Muscle of arm (tissue), 14 donors: ENCODE measurements around the gene IQCF6. TPM values are rescaled to one million over a fixed set of nuclear protein-coding genes. Genes with fewer than 3 reads are reported as not detected.
"Not testable (repeated sequence)": the region's sequence is repeated elsewhere in the genome, so short reads cannot be mapped to it uniquely, and the experiment has no call there.

Experiments used
- DNase-seq: peaks from one replicate; pipeline ENCODE4 v3.0.0-alpha.2; 2013
- long read RNA-seq, 11 donors: transcript quantifications; one replicate each; lab custom pipeline, GENCODE V29; 2026
- polyA plus RNA-seq, 12 donors: library from polyadenylated mRNA; unstranded; fragments of 120-200 nt; gene quantifications; one replicate each; pipeline ENCODE4 v1.2.1, GENCODE V29; 2013; ENCODE audit not compliant: insufficient read length in 12 of 12

The IQCF6 gene
- not detected for polyA plus RNA-seq
- long read RNA-seq, donor 1 = 0 reads
- long read RNA-seq, donor 2 = 0 reads
- long read RNA-seq, donor 3 = 0 reads
- long read RNA-seq, donor 4 = 0 reads
- long read RNA-seq, donor 5 = 0 reads
- long read RNA-seq, donor 6 = 0 reads
- long read RNA-seq, donor 7 = 0 reads
- long read RNA-seq, donor 8 = 0 reads
- long read RNA-seq, donor 9 = 0 reads
- long read RNA-seq, donor 10 = 0 reads
- long read RNA-seq, donor 11 = 0 reads

- no peak for DNase-seq
These were observed at the start of gene IQCF6 for GRCh38 chr3:51779137-51779536. TSS of gene IQCF6 (minus strand) at chr3:51779237. CDS start at chr3:51779224, 13 bp downstream.

GRCh38 chr3:51828297-51828696, 49.3 kb upstream of the IQCF6 start:
- DNase-seq = no peak

- DNase-seq = no peak
These were observed 40.8 kb upstream of the IQCF6 start for GRCh38 chr3:51819709-51820406.

GRCh38 chr3:51819151-51819550, 40.1 kb upstream of the IQCF6 start:
- no peak for DNase-seq

- DNase-seq = no peak
These were observed 38.3 kb upstream of the IQCF6 start for GRCh38 chr3:51817375-51817774.

- DNase-seq = no peak
These were observed 37.7 kb upstream of the IQCF6 start for GRCh38 chr3:51816723-51817122.

- DNase-seq = no peak
These were observed 36.6 kb upstream of the IQCF6 start for GRCh38 chr3:51815614-51816013.

- no peak for DNase-seq
These were observed 35.0 kb upstream of the IQCF6 start for GRCh38 chr3:51814034-51814433.

GRCh38 chr3:51813539-51813938, 34.5 kb upstream of the IQCF6 start:
- DNase-seq = peak; percentile 7

GRCh38 chr3:51808934-51809333, 29.9 kb upstream of the IQCF6 start:
- DNase-seq = no peak

GRCh38 chr3:51802106-51802703, 23.2 kb upstream of the IQCF6 start:
- no peak for DNase-seq

- DNase-seq = no peak
These were observed 21.7 kb upstream of the IQCF6 start for GRCh38 chr3:51800750-51801125.

- peak; percentile 66 for DNase-seq
These were observed 21.1 kb upstream of the IQCF6 start for GRCh38 chr3:51799879-51800749.

GRCh38 chr3:51798411-51798963, 19.4 kb upstream of the IQCF6 start:
- no peak for DNase-seq

GRCh38 chr3:51796854-51797253, 17.8 kb upstream of the IQCF6 start:
- no peak for DNase-seq

GRCh38 chr3:51794206-51794605, 15.2 kb upstream of the IQCF6 start:
- no peak for DNase-seq

- DNase-seq = no peak
These were observed 13.2 kb upstream of the IQCF6 start for GRCh38 chr3:51792206-51792605.

GRCh38 chr3:51789437-51789836, 10.4 kb upstream of the IQCF6 start:
- no peak for DNase-seq

- not testable (repeated sequence) for DNase-seq
These were observed 8.5 kb upstream of the IQCF6 start for GRCh38 chr3:51787576-51787975.

- no peak for DNase-seq
These were observed 7.2 kb upstream of the IQCF6 start for GRCh38 chr3:51786267-51786666.

GRCh38 chr3:51778554-51778953, 483 bp downstream of the IQCF6 start:
- DNase-seq = no peak

- DNase-seq = peak; percentile 19
These were observed 1.1 kb downstream of the IQCF6 start for GRCh38 chr3:51777985-51778384.
